GM12864 (cell line): ENCODE measurements around the gene HERC6.
"Not testable (repeated sequence)": the region's sequence is repeated elsewhere in the genome, so short reads cannot be mapped to it uniquely, and the experiment has no call there.

Experiments used
- DNase-seq: peaks from one replicate; pipeline ENCODE4 v3.0.0-alpha.2; 2011; ENCODE audit warnings: low read depth
- H3K4me3 ChIP-seq: 2 replicates; pipeline ENCODE4 v1.5.1; 2011; ENCODE audit warnings: mild to moderate bottlenecking, low read depth, low read length, control low read depth
- CTCF ChIP-seq: IDR thresholded peaks from 2 replicates; pipeline ENCODE4 v1.5.1; 2011; ENCODE audit warnings: low read depth, mild to moderate bottlenecking, moderate library complexity, low read length, control low read depth, inconsistent platforms; ENCODE audit errors: missing control alignments

The HERC6 gene

GRCh38 chr4:88378691-88379559, at the start of gene HERC6:
TSS of gene HERC6 (plus strand) at chr4:88378852. CDS start at chr4:88378922, 70 bp downstream.
- peak; percentile 71 for TF ChIP-seq CTCF
- H3K4me3 ChIP-seq = peak within 1 kb of the TSS; percentile 90
- peak; percentile 93 for DNase-seq

- no peak for DNase-seq
These were observed 44.8 kb upstream of the HERC6 start for GRCh38 chr4:88333741-88334405.

GRCh38 chr4:88335092-88335665, 43.5 kb upstream of the HERC6 start:
- TF ChIP-seq CTCF = no peak
- H3K4me3 ChIP-seq = no peak overlapping the region
- DNase-seq = no peak

More at GRCh38 chr4:88333741-88334405, 44.8 kb upstream of the HERC6 start:
- no peak for TF ChIP-seq CTCF
- H3K4me3 ChIP-seq = no peak overlapping the region

GRCh38 chr4:88341227-88342192, 37.1 kb upstream of the HERC6 start:
- no peak for DNase-seq
- no peak for TF ChIP-seq CTCF
- no peak overlapping the region for H3K4me3 ChIP-seq

- not testable (repeated sequence) for DNase-seq, H3K4me3 ChIP-seq
These were observed 31.8 kb upstream of the HERC6 start for GRCh38 chr4:88346902-88347301.

- not testable (repeated sequence) for DNase-seq, H3K4me3 ChIP-seq
These were observed 29.9 kb upstream of the HERC6 start for GRCh38 chr4:88348761-88349160.

GRCh38 chr4:88350786-88351185, 27.9 kb upstream of the HERC6 start:
- no peak for TF ChIP-seq CTCF
- DNase-seq = no peak
- no peak overlapping the region for H3K4me3 ChIP-seq
